Measurements from ENCODE around the gene SLC22A16. TPM values are rescaled to one million over a fixed set of nuclear protein-coding genes. Genes with fewer than 3 reads are reported as not detected.

SLC22A16 gene
- polyA plus RNA-seq, 1 of the 3 experiments (the other 2 are of a cell fraction) = not detected

- H3K9me3 ChIP-seq = no peaks in the 10 kb centered on the region
- DNase-seq = no peak
- no peaks in the 10 kb centered on the region for H3K9me2 ChIP-seq
- CTCF ChIA-PET = interaction anchor here (1.0 to 2.7 kb wide), 4 partner anchors 9 to 436 kb away, joined by 3 to 7 read pairs (median 4); no protein-coding TSS in a partner anchor
- H3K27me3 ChIP-seq (ENCODE audit: insufficient read depth) = no peaks in the 10 kb centered on the region; the same call in 1 of the 2 replicates
- H3F3A ChIP-seq (replicated peaks; ENCODE audit: insufficient read depth) = no peaks in the 10 kb centered on the region
- H3K36me3 ChIP-seq (replicated peaks in 1 of 2; ENCODE audit: control insufficient read depth in 1 of 2, insufficient read depth in 2 of 2, low read length in 1 of 2) = no peaks in the 10 kb centered on the region
- no peaks in the 10 kb centered on the region for H4K20me1 ChIP-seq (ENCODE audit: insufficient read depth)
- H3K4me2 ChIP-seq = no peak overlapping the region
- no peaks in the 10 kb centered on the region for H3K79me2 ChIP-seq (ENCODE audit: insufficient read depth)
- no peak overlapping the region for H2AFZ ChIP-seq (ENCODE audit: low read depth)
- POLR2A ChIA-PET = no interaction called here
- H3K4me1 ChIP-seq (ENCODE audit: control insufficient read depth in 1 of 2, insufficient read depth in 2 of 2, low read depth in 1 of 2, low read length in 1 of 2) = no peaks in the 10 kb centered on the region; a peak in 1 of 4 replicates
- no peak for TF ChIP-seq MAX (IDR thresholded peaks at IDR 0.05; ENCODE audit: low read depth)
- TF ChIP-seq POLR2AphosphoS5 (IDR thresholded peaks at IDR 0.05; ENCODE audit: low read depth, low read length) = no peak
- TF ChIP-seq TAF1 (IDR thresholded peaks at IDR 0.05; ENCODE audit: borderline replicate concordance, low read depth, low read length) = no peak
- no peak for TF ChIP-seq TEAD4 (IDR thresholded peaks at IDR 0.05; ENCODE audit: borderline replicate concordance, insufficient read depth)
- TF ChIP-seq NRF1 (IDR thresholded peaks at IDR 0.05; ENCODE audit: low read depth, low read length) = no peak
- TF ChIP-seq NFIC (IDR thresholded peaks at IDR 0.05; ENCODE audit: borderline replicate concordance) = no peak
- TF ChIP-seq JUND (IDR thresholded peaks at IDR 0.05) = no peak
- TF ChIP-seq MXI1 (IDR thresholded peaks at IDR 0.05; ENCODE audit: low read depth, low read length) = no peak
- no peak for TF ChIP-seq SIN3A (IDR thresholded peaks at IDR 0.05; ENCODE audit: borderline replicate concordance, low read depth, low read length)
- 82% methylated on average over 10 of the region's 10 CpGs for WGBS (ENCODE audit: low lambda C conversion rate)
- no peak overlapping the region for H3K27ac ChIP-seq (ENCODE audit: low read depth in 2 of 2, low read length in 1 of 2)
- no peak overlapping the region for H3K9ac ChIP-seq
- no peak overlapping the region for H3K4me3 ChIP-seq (ENCODE audit: low read depth in 2 of 2, low read length in 1 of 2)
Measured at GRCh38 chr6:110475066-110475653, 1.3 kb downstream of the SLC22A16 start.

DNA sequence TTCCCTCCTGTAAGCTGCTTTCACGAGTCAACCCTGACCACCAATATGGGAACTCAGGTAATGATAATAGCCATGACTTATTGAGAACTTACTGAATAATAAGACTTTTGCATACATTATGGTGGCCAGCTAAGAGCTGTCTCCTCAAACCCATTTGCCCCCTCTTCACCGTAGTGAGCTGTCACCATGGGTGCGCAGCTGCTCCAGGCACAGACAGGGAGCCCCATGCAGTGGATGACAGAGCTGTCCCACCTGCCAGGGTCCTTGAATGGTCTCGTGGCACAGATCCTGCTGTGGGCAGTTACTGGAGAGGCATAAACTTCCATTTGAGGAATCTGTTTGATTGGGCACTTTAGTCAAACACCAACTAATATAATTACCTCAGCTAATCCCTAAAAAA, 1.9 kb downstream of the SLC22A16 start:
- Histone ChIP-seq H3K27me3 (ENCODE audit: insufficient read depth) (no peaks in the 10 kb centered on the region; the same call in 1 of the 2 replicates), H3F3A (replicated peaks; ENCODE audit: insufficient read depth) (no peaks in the 10 kb centered on the region), H3K9me3 (no peaks in the 10 kb centered on the region), H3K36me3 (replicated peaks in 1 of 2; ENCODE audit: control insufficient read depth in 1 of 2, insufficient read depth in 2 of 2, low read length in 1 of 2) (no peaks in the 10 kb centered on the region), H3K4me2 (no peak overlapping the region), H3K4me1 (ENCODE audit: control insufficient read depth in 1 of 2, insufficient read depth in 2 of 2, low read depth in 1 of 2, low read length in 1 of 2) (no peaks in the 10 kb centered on the region; a peak in 1 of 4 replicates), H3K4me3 (ENCODE audit: low read depth in 2 of 2, low read length in 1 of 2) (no peak overlapping the region), H3K79me2 (ENCODE audit: insufficient read depth) (no peaks in the 10 kb centered on the region), H2AFZ (ENCODE audit: low read depth) (no peak overlapping the region), H3K9ac (no peak overlapping the region), H4K20me1 (ENCODE audit: insufficient read depth) (no peaks in the 10 kb centered on the region), H3K9me2 (no peaks in the 10 kb centered on the region), H3K27ac (ENCODE audit: low read depth in 2 of 2, low read length in 1 of 2) (no peak overlapping the region)
- DNase-seq = no peak
- no peak for TF ChIP-seq EZH2phosphoT487 (IDR thresholded peaks at IDR 0.05; ENCODE audit: borderline replicate concordance, low read depth)
- TF ChIP-seq FOXM1 (IDR thresholded peaks at IDR 0.05; ENCODE audit: low read depth) = no peak
- TF ChIP-seq MEF2A (IDR thresholded peaks at IDR 0.05; ENCODE audit: borderline replicate concordance, low read depth) = no peak
- TF ChIP-seq, protein P1, sequence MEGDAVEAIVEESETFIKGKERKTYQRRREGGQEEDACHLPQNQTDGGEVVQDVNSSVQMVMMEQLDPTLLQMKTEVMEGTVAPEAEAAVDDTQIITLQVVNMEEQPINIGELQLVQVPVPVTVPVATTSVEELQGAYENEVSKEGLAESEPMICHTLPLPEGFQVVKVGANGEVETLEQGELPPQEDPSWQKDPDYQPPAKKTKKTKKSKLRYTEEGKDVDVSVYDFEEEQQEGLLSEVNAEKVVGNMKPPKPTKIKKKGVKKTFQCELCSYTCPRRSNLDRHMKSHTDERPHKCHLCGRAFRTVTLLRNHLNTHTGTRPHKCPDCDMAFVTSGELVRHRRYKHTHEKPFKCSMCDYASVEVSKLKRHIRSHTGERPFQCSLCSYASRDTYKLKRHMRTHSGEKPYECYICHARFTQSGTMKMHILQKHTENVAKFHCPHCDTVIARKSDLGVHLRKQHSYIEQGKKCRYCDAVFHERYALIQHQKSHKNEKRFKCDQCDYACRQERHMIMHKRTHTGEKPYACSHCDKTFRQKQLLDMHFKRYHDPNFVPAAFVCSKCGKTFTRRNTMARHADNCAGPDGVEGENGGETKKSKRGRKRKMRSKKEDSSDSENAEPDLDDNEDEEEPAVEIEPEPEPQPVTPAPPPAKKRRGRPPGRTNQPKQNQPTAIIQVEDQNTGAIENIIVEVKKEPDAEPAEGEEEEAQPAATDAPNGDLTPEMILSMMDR (IDR thresholded peaks at IDR 0.05) = no peak
- TF ChIP-seq ELF1 (IDR thresholded peaks at IDR 0.05) = no peak
- TF ChIP-seq FOSL2 (IDR thresholded peaks at IDR 0.05; ENCODE audit: borderline replicate concordance, low read depth) = no peak
- TF ChIP-seq, protein P2, sequence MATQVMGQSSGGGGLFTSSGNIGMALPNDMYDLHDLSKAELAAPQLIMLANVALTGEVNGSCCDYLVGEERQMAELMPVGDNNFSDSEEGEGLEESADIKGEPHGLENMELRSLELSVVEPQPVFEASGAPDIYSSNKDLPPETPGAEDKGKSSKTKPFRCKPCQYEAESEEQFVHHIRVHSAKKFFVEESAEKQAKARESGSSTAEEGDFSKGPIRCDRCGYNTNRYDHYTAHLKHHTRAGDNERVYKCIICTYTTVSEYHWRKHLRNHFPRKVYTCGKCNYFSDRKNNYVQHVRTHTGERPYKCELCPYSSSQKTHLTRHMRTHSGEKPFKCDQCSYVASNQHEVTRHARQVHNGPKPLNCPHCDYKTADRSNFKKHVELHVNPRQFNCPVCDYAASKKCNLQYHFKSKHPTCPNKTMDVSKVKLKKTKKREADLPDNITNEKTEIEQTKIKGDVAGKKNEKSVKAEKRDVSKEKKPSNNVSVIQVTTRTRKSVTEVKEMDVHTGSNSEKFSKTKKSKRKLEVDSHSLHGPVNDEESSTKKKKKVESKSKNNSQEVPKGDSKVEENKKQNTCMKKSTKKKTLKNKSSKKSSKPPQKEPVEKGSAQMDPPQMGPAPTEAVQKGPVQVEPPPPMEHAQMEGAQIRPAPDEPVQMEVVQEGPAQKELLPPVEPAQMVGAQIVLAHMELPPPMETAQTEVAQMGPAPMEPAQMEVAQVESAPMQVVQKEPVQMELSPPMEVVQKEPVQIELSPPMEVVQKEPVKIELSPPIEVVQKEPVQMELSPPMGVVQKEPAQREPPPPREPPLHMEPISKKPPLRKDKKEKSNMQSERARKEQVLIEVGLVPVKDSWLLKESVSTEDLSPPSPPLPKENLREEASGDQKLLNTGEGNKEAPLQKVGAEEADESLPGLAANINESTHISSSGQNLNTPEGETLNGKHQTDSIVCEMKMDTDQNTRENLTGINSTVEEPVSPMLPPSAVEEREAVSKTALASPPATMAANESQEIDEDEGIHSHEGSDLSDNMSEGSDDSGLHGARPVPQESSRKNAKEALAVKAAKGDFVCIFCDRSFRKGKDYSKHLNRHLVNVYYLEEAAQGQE (IDR thresholded peaks at IDR 0.05; ENCODE audit: low read depth, low read length) = no peak
- no peak for TF ChIP-seq MXI1 (IDR thresholded peaks at IDR 0.05; ENCODE audit: low read depth, low read length)
- no peak for TF ChIP-seq GABPA (IDR thresholded peaks at IDR 0.05; ENCODE audit: low read depth)
- no peak for TF ChIP-seq NFIC (IDR thresholded peaks at IDR 0.05; ENCODE audit: borderline replicate concordance)
- TF ChIP-seq RFX5 (IDR thresholded peaks at IDR 0.05; ENCODE audit: low read length) = no peak
- TF ChIP-seq GATA2 (CRISPR knock-in tag; IDR thresholded peaks at IDR 0.05) = no peak
- TF ChIP-seq FOXJ3 (CRISPR knock-in tag; IDR thresholded peaks at IDR 0.05) = no peak
- ChIA-PET CTCF (interaction anchor here (1.5 kb wide), 1 partner anchor 435 kb away, joined by 5 read pairs; no protein-coding TSS in a partner anchor), POLR2A (no interaction called here)
- 57% methylated on average over 4 of the region's 4 CpGs for WGBS (ENCODE audit: low lambda C conversion rate)

All from SK-N-SH (cell line).